Activated T-cell treated with anti-CD3 and anti-CD28 coated beads for 24 hours (primary cell): ENCODE measurements around the gene LEMD1.
"Not testable (repeated sequence)": the region's sequence is repeated elsewhere in the genome, so short reads cannot be mapped to it uniquely, and the experiment has no call there.

Source experiments
- DNase-seq: peaks from one replicate; pipeline ENCODE4 v3.0.0-alpha.2; 2020; ENCODE audit warnings: low read depth

The LEMD1 gene

GRCh38 chr1:205429762-205430695 lies 8.2 kb upstream of the LEMD1 start:
- DNase-seq = no peak

GRCh38 chr1:205424901-205425600 lies 3.2 kb upstream of the LEMD1 start:
- no peak for DNase-seq

GRCh38 chr1:205423814-205424399 lies 2.1 kb upstream of the LEMD1 start:
- DNase-seq = no peak

- no peak for DNase-seq
These were observed 1.3 kb upstream of the LEMD1 start for GRCh38 chr1:205422993-205423642.

GRCh38 chr1:205420938-205421337 lies 918 bp downstream of the LEMD1 start:
- DNase-seq = no peak

GRCh38 chr1:205417870-205418635 lies 3.8 kb downstream of the LEMD1 start:
- no peak for DNase-seq

GRCh38 chr1:205416322-205416721 lies 5.5 kb downstream of the LEMD1 start:
- no peak for DNase-seq

- DNase-seq = no peak
These were observed 11.1 kb downstream of the LEMD1 start for GRCh38 chr1:205410581-205411298.

- no peak for DNase-seq
These were observed 13.9 kb downstream of the LEMD1 start for GRCh38 chr1:205407970-205408369.

- DNase-seq = not testable (repeated sequence)
These were observed 15.6 kb downstream of the LEMD1 start for GRCh38 chr1:205406252-205406651.

- DNase-seq = not testable (repeated sequence)
These were observed 17.4 kb downstream of the LEMD1 start for GRCh38 chr1:205404484-205404883.

GRCh38 chr1:205398586-205398985 lies 23.3 kb downstream of the LEMD1 start:
- DNase-seq = no peak

GRCh38 chr1:205396967-205397616 lies 24.8 kb downstream of the LEMD1 start:
- peak; percentile 9 for DNase-seq

- no peak for DNase-seq
These were observed 26.2 kb downstream of the LEMD1 start for GRCh38 chr1:205395616-205396015.

- no peak for DNase-seq
These were observed 29.2 kb downstream of the LEMD1 start for GRCh38 chr1:205392650-205393049.

- no peak for DNase-seq
These were observed 30.5 kb downstream of the LEMD1 start for GRCh38 chr1:205391386-205391785.

- DNase-seq = no peak
These were observed 34.0 kb downstream of the LEMD1 start for GRCh38 chr1:205387845-205388244.

- not testable (repeated sequence) for DNase-seq
These were observed 38.9 kb downstream of the LEMD1 start for GRCh38 chr1:205382990-205383389.

- DNase-seq = no peak
These were observed 39.3 kb downstream of the LEMD1 start for GRCh38 chr1:205382561-205382960.

- no peak for DNase-seq
These were observed 40.6 kb downstream of the LEMD1 start for GRCh38 chr1:205381305-205381704.
